GM18858 (cell line): Measurements from ENCODE around the gene PGLYRP1.

ENCODE experiments used
- ATAC-seq: cut with Tn5 transposase; IDR thresholded peaks from one replicate; pipeline ENCODE4 v1.9.1; 2021; ENCODE audit not compliant: unreplicated experiment

PGLYRP1 gene

GRCh38 chr19:46033401-46033800, 10.5 kb upstream of the PGLYRP1 start:
- no peak for ATAC-seq

- no peak for ATAC-seq
Measured at GRCh38 chr19:46032597-46033025, 9.8 kb upstream of the PGLYRP1 start.

- no peak for ATAC-seq
Measured at GRCh38 chr19:46031781-46032596, 9.1 kb upstream of the PGLYRP1 start.

- ATAC-seq, result no peak
Measured at GRCh38 chr19:46030812-46031550, 8.1 kb upstream of the PGLYRP1 start.

GRCh38 chr19:46025835-46026234, 3.0 kb upstream of the PGLYRP1 start:
- ATAC-seq, result no peak

GRCh38 chr19:46023311-46023779, 492 bp upstream of the PGLYRP1 start:
- no peak for ATAC-seq

GRCh38 chr19:46022061-46022430, 807 bp downstream of the PGLYRP1 start:
- ATAC-seq, result no peak

GRCh38 chr19:46021531-46022041, 1.3 kb downstream of the PGLYRP1 start:
- no peak for ATAC-seq

- no peak for ATAC-seq
Measured at GRCh38 chr19:46020819-46021125, 2.1 kb downstream of the PGLYRP1 start.

- ATAC-seq, result no peak
Measured at GRCh38 chr19:46019270-46019669, 3.6 kb downstream of the PGLYRP1 start.

- ATAC-seq, result no peak
Measured at GRCh38 chr19:46018729-46019251, 4.1 kb downstream of the PGLYRP1 start.

GRCh38 chr19:46017874-46018675, 4.8 kb downstream of the PGLYRP1 start:
- ATAC-seq, result no peak

GRCh38 chr19:46017095-46017429, 5.8 kb downstream of the PGLYRP1 start:
- ATAC-seq, result no peak

GRCh38 chr19:46016426-46017094, 6.3 kb downstream of the PGLYRP1 start:
- no peak for ATAC-seq

- ATAC-seq, result no peak
Measured at GRCh38 chr19:46015687-46016425, 7.0 kb downstream of the PGLYRP1 start.

GRCh38 chr19:46014941-46015686, 7.7 kb downstream of the PGLYRP1 start:
- ATAC-seq, result no peak

- ATAC-seq, result no peak
Measured at GRCh38 chr19:46014534-46014933, 8.3 kb downstream of the PGLYRP1 start.

GRCh38 chr19:46009530-46010510, 13.0 kb downstream of the PGLYRP1 start:
- ATAC-seq, result no peak
